Progenitor cell of endocrine pancreas (in vitro differentiated cells): Measurements from ENCODE around the gene SMAD6. TPM values are rescaled to one million over a fixed set of nuclear protein-coding genes. Genes with fewer than 3 reads are reported as not detected.

Experiments used
- DNase-seq: peaks from one replicate; pipeline ENCODE4 v3.0.0; 2021; ENCODE audit warnings: low spot score; ENCODE audit not compliant: unreplicated experiment
- H3K27ac Mint-ChIP-seq: 2 replicates; pipeline ENCODE4 v1.8.0; 2021; ENCODE audit warnings: mild to moderate bottlenecking, moderate library complexity, mixed read lengths
- H3K27me3 Mint-ChIP-seq: 2 replicates; pipeline ENCODE4 v1.8.0; 2021; ENCODE audit warnings: mixed read lengths
- H3K36me3 Mint-ChIP-seq: 2 replicates; pipeline ENCODE4 v1.8.0; 2022; ENCODE audit warnings: mixed read lengths; ENCODE audit not compliant: insufficient read depth
- H3K4me1 Mint-ChIP-seq: 2 replicates; pipeline ENCODE4 v1.8.0; 2021; ENCODE audit warnings: low read depth, mixed read lengths
- H3K4me3 Mint-ChIP-seq: 2 replicates; pipeline ENCODE4 v1.8.0; 2021; ENCODE audit warnings: low read depth, mild to moderate bottlenecking, moderate library complexity, mixed read lengths
- H3K9me3 Mint-ChIP-seq: 2 replicates; pipeline ENCODE4 v1.8.0; 2021; ENCODE audit warnings: low read depth, mixed read lengths
- total RNA-seq: library from RNA; stranded (reverse); gene quantifications from 2 replicates; pipeline ENCODE4 v1.2.1, GENCODE V29; 2021
- TF ChIP-seq, protein P1 (sequence below): fragments of 200-600 bp; sonication (generic); IDR thresholded peaks from one replicate; pipeline ENCODE4 v1.5.0; 2021; ENCODE audit warnings: antibody characterized with exemption, mild to moderate bottlenecking; ENCODE audit not compliant: unreplicated experiment

SMAD6 gene
- total RNA-seq, 1 donor from 2014 or later = 38.9 TPM

DNA sequence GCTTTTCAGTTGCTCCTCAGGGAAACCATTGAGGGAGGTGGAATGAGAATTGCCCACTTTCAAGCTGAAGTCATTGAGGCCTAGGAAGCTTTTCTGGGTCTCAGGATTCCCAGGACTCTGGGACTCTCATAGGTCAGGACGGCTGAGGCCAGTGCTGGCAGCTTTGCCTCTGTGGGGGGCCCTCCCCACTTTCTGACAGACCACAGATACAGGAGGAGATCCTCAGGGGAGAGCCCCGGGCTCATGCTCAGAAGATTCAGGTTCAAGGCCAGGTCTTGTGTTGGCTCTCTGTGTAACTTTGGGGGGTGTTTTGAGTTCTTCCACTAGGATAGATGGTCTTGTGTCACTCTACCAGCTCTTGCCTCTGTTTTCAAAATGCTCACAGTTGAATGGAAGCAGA, 50.0 kb downstream of the SMAD6 start:
- Mint-ChIP-seq H3K4me1 (peaks cover 21% of the 10 kb centered on the region), H3K27me3 (no peaks in the 10 kb centered on the region), H3K9me3 (peaks cover 5% of the 10 kb centered on the region), H3K4me3 (no peak overlapping the region), H3K36me3 (peaks cover 17% of the 10 kb centered on the region), H3K27ac (peak overlapping the region; percentile 52)
- DNase-seq = no peak
- TF ChIP-seq, protein P1, sequence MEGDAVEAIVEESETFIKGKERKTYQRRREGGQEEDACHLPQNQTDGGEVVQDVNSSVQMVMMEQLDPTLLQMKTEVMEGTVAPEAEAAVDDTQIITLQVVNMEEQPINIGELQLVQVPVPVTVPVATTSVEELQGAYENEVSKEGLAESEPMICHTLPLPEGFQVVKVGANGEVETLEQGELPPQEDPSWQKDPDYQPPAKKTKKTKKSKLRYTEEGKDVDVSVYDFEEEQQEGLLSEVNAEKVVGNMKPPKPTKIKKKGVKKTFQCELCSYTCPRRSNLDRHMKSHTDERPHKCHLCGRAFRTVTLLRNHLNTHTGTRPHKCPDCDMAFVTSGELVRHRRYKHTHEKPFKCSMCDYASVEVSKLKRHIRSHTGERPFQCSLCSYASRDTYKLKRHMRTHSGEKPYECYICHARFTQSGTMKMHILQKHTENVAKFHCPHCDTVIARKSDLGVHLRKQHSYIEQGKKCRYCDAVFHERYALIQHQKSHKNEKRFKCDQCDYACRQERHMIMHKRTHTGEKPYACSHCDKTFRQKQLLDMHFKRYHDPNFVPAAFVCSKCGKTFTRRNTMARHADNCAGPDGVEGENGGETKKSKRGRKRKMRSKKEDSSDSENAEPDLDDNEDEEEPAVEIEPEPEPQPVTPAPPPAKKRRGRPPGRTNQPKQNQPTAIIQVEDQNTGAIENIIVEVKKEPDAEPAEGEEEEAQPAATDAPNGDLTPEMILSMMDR = no peak

DNA sequence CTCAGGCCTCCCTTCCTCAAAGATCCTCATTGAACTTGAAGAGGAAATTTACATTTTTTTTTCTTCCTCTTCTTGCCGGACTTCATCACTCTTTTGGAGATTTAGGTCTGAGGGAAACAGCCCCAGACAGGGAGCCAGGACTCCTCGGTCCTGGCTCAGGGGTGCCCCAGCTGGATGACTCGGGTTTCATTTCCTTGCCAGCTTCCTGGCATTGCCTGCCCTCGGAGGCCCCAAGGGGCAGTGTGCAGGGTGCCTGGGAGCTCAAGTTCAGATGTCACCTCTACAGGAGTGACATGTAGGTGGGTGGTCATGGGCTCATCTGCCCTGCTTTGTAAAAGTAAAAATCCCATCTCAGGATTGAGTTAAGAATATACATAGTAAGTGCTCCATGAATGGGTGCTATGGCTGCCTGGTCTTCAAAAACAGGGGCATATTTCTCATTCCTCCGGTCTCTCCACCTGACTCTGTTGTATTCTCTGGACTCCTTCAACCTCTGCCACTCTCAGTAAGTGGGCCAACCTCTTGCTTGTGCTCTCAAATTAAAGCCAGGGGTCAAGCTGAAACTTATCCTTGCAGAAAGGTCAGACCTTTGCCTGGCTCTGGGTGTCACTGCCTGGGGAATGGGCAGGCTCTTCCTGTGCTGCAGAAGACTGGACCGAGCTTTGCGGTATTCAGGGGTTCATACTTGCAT, 51.8 kb downstream of the SMAD6 start:
- Mint-ChIP-seq H3K4me3 (no peak overlapping the region), H3K9me3 (peaks cover 5% of the 10 kb centered on the region), H3K27me3 (no peaks in the 10 kb centered on the region), H3K27ac (peak overlapping the region; percentile 70), H3K36me3 (peaks cover 17% of the 10 kb centered on the region), H3K4me1 (peaks cover 15% of the 10 kb centered on the region)
- no peak for DNase-seq
- TF ChIP-seq, protein P1 = no peak

DNA sequence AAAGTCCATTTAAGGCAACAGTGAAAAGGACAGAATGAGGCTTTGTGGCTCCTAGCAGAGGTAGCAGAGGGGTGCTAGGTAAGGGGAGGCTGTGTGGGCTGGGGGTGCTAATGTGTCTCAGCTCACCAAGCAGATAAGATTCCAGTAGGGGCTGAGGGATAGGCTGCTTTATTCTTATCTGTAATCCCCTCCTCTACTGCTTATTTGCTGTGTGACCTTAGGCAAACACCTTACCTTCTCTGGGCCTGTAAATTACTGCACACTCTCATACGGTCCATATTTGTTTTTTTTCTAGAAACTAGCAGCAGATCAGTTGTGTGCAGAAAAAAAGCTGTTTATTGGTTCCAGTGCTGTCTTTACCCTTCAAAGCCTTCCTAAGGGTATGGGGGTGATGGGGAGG, 52.8 kb downstream of the SMAD6 start:
- DNase-seq = no peak
- TF ChIP-seq, protein P1 = no peak
- H3K9me3 Mint-ChIP-seq = peaks cover 5% of the 10 kb centered on the region
- H3K36me3 Mint-ChIP-seq = peaks cover 17% of the 10 kb centered on the region
- no peak overlapping the region for H3K4me3 Mint-ChIP-seq
- H3K27ac Mint-ChIP-seq = peak overlapping the region; percentile 78
- H3K27me3 Mint-ChIP-seq = no peaks in the 10 kb centered on the region
- H3K4me1 Mint-ChIP-seq = peaks cover 15% of the 10 kb centered on the region

DNA sequence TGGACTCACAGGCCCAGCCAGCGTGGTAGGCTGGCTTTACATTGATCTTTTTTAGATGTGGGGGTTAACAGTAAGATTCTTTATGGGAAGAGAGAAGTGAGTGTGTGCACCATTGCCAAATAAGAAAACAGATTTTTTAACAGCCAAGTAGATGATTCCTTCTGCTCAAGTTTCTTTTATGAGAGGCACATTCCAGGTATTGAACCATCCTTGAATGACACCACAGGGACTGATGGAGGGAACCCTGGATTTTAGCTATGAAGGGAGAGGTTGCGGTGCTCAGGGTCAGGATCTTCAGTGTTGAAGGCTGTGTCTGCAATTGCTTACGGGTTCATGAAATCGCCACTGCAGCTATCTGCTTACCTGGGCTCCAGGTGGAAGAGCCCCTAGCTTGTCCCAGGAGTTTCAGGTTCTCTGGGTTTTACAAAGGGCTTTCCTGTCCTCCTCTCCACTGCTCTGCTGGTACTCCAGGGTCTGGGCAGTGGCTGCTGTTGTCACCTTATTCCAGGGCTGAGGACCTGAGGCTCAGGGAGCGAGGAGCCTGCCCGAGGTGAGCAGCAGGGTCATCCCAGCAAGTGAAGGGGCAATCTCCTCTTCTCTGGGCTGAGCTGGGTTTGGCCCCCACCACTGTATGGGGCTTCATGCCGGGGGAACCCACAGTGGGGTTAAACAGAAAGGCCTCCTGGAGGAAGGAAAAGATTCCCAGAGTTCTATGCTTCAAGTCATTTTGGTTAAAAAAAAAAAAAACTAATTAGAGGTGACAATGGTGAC, 53.4 kb downstream of the SMAD6 start:
- no peak for DNase-seq
- Mint-ChIP-seq H3K4me3 (no peak overlapping the region), H3K4me1 (peaks cover 15% of the 10 kb centered on the region), H3K36me3 (peaks cover 19% of the 10 kb centered on the region), H3K9me3 (peaks cover 5% of the 10 kb centered on the region), H3K27ac (peak overlapping the region; percentile 78), H3K27me3 (no peaks in the 10 kb centered on the region)
- TF ChIP-seq, protein P1 = no peak

DNA sequence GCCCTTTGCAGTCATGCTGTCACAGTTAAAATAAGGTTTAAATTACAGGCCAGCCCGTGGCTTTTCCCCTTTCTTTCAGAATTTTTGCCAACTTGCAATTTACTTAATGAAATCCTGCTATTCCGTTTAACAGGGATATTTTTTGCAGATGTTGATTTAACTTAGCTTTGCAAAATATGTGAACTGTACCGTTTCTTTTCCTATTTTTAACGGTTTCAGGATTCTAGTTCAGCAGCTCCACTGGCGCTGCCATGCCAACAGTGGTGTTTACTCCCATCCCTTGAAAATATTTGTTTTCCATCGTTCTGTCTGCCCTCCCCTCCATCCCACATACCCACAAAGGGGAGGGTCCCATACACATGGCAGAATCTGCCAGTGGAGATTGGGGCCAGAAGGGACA, 54.3 kb downstream of the SMAD6 start:
- Mint-ChIP-seq H3K36me3 (peaks cover 19% of the 10 kb centered on the region), H3K4me3 (no peak overlapping the region), H3K27ac (no peak overlapping the region), H3K9me3 (peaks cover 5% of the 10 kb centered on the region), H3K27me3 (no peaks in the 10 kb centered on the region), H3K4me1 (peaks cover 17% of the 10 kb centered on the region)
- TF ChIP-seq, protein P1 = no peak
- no peak for DNase-seq
